ENCODE data around the gene ZNF77. TPM values are rescaled to one million over a fixed set of nuclear protein-coding genes. Genes with fewer than 3 reads are reported as not detected.

The ZNF77 gene
- polyA plus RNA-seq, 1 of the 3 experiments (the other 2 are of a cell fraction), result 4.4 TPM

DNA sequence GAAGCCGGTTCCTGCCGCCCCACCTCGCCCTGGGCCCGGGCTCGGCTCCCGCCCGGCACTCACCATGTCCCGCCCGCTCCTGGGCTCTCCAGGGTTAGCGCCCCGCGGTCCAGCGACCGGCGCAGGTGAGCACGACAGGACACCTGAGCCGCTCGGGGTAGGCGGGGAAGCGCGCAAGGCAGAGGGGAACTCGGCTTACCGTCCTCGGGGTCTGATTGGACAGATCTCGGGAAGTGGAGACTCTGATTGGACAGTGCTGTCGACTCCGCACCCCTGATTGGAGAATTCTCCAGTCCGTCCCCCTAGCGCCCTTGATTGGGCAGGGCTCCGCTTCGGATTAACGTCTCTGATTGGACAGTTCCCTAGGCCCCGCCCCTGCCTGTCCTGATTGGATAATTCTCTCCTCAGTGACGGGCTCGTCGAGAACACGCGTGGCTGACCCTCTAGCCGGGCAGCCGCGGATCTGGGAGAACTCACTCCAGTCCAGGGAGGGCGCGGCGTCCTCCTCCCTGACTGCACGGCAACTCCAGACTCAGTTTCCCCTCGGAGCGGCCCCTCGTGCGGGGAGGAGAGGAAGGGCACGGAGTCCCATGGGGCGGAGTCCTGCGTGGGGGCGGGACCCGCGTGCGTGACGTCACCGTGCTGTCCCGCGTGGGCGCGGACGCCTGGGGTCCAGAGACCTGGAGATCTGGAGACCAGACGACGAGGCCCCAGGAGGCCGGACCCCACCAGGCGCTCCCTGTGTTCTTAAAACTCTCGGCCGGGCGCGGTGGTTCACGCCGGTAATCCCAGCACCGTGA is at the start of gene ZNF77 (continued):
- TF ChIP-seq, protein P1, sequence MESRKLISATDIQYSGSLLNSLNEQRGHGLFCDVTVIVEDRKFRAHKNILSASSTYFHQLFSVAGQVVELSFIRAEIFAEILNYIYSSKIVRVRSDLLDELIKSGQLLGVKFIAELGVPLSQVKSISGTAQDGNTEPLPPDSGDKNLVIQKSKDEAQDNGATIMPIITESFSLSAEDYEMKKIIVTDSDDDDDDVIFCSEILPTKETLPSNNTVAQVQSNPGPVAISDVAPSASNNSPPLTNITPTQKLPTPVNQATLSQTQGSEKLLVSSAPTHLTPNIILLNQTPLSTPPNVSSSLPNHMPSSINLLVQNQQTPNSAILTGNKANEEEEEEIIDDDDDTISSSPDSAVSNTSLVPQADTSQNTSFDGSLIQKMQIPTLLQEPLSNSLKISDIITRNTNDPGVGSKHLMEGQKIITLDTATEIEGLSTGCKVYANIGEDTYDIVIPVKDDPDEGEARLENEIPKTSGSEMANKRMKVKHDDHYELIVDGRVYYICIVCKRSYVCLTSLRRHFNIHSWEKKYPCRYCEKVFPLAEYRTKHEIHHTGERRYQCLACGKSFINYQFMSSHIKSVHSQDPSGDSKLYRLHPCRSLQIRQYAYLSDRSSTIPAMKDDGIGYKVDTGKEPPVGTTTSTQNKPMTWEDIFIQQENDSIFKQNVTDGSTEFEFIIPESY (IDR thresholded peaks at IDR 0.05; ENCODE audit: borderline replicate concordance, low read depth), result no peak
- TF ChIP-seq JUND (IDR thresholded peaks at IDR 0.05) (no peak), TCF12 (IDR thresholded peaks at IDR 0.05) (no peak), TEAD4 (IDR thresholded peaks at IDR 0.05; ENCODE audit: borderline replicate concordance, insufficient read depth) (no peak), CHD2 (IDR thresholded peaks at IDR 0.05; ENCODE audit: low read length, partially characterized antibody) (peak; percentile 90), NFIC (IDR thresholded peaks at IDR 0.05; ENCODE audit: borderline replicate concordance) (no peak), SMC3 (IDR thresholded peaks at IDR 0.05; ENCODE audit: low read depth, low read length) (no peak), MXI1 (IDR thresholded peaks at IDR 0.05; ENCODE audit: low read depth, low read length) (peak; percentile 81), RAD21 (IDR thresholded peaks at IDR 0.05; ENCODE audit: low read length) (no peak), FOXM1 (IDR thresholded peaks at IDR 0.05; ENCODE audit: low read depth) (no peak)
- TF ChIP-seq, protein P2, sequence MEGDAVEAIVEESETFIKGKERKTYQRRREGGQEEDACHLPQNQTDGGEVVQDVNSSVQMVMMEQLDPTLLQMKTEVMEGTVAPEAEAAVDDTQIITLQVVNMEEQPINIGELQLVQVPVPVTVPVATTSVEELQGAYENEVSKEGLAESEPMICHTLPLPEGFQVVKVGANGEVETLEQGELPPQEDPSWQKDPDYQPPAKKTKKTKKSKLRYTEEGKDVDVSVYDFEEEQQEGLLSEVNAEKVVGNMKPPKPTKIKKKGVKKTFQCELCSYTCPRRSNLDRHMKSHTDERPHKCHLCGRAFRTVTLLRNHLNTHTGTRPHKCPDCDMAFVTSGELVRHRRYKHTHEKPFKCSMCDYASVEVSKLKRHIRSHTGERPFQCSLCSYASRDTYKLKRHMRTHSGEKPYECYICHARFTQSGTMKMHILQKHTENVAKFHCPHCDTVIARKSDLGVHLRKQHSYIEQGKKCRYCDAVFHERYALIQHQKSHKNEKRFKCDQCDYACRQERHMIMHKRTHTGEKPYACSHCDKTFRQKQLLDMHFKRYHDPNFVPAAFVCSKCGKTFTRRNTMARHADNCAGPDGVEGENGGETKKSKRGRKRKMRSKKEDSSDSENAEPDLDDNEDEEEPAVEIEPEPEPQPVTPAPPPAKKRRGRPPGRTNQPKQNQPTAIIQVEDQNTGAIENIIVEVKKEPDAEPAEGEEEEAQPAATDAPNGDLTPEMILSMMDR (IDR thresholded peaks at IDR 0.05), result no peak

DNA sequence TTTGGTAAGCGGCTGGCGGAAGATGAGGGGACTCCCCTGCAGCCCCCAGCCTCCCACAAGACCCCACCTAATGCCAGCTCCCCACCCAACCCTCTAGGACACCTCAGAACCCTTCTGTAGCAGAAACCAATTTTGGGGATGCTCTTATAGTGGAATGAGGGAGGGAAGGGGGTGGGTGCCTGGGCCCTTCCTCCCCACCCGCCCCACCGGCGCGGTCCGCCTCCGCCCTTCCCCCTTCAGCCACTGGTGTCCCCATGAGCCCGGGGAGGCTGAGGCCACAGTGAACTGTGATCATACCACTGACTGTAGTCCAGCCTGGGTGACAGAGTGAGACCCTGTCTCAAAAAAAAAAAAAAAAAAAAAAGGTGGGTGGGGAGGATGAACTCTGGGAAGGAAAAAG is 48.8 kb upstream of the ZNF77 start:
- no peaks in the 10 kb centered on the region for H4K20me1 ChIP-seq (ENCODE audit: insufficient read depth)
- CTCF ChIA-PET, result no interaction called here
- TF ChIP-seq JUND (IDR thresholded peaks at IDR 0.05) (no peak), TCF12 (IDR thresholded peaks at IDR 0.05) (no peak), GABPA (IDR thresholded peaks at IDR 0.05; ENCODE audit: low read depth) (no peak), NFIC (IDR thresholded peaks at IDR 0.05; ENCODE audit: borderline replicate concordance) (no peak), EZH2phosphoT487 (IDR thresholded peaks at IDR 0.05; ENCODE audit: borderline replicate concordance, low read depth) (no peak), EP300 (IDR thresholded peaks at IDR 0.05; ENCODE audit: borderline replicate concordance in 1 of 2, low read depth in 1 of 2, low read length in 1 of 2) (no peak), RXRA (IDR thresholded peaks at IDR 0.05; ENCODE audit: borderline replicate concordance, low read depth) (no peak), NRF1 (IDR thresholded peaks at IDR 0.05; ENCODE audit: low read depth, low read length) (no peak), TEAD4 (IDR thresholded peaks at IDR 0.05; ENCODE audit: borderline replicate concordance, insufficient read depth) (no peak), MEF2A (IDR thresholded peaks at IDR 0.05; ENCODE audit: borderline replicate concordance, low read depth) (no peak), ELF1 (IDR thresholded peaks at IDR 0.05) (no peak), CHD2 (IDR thresholded peaks at IDR 0.05; ENCODE audit: low read length, partially characterized antibody) (no peak)
- TF ChIP-seq, protein P3, sequence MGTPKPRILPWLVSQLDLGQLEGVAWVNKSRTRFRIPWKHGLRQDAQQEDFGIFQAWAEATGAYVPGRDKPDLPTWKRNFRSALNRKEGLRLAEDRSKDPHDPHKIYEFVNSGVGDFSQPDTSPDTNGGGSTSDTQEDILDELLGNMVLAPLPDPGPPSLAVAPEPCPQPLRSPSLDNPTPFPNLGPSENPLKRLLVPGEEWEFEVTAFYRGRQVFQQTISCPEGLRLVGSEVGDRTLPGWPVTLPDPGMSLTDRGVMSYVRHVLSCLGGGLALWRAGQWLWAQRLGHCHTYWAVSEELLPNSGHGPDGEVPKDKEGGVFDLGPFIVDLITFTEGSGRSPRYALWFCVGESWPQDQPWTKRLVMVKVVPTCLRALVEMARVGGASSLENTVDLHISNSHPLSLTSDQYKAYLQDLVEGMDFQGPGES (IDR thresholded peaks at IDR 0.05; ENCODE audit: low read depth, low read length), result no peak
- TF ChIP-seq, protein P4, sequence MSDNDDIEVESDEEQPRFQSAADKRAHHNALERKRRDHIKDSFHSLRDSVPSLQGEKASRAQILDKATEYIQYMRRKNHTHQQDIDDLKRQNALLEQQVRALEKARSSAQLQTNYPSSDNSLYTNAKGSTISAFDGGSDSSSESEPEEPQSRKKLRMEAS (IDR thresholded peaks at IDR 0.05; ENCODE audit: low read depth), result no peak
- TF ChIP-seq, protein P5, sequence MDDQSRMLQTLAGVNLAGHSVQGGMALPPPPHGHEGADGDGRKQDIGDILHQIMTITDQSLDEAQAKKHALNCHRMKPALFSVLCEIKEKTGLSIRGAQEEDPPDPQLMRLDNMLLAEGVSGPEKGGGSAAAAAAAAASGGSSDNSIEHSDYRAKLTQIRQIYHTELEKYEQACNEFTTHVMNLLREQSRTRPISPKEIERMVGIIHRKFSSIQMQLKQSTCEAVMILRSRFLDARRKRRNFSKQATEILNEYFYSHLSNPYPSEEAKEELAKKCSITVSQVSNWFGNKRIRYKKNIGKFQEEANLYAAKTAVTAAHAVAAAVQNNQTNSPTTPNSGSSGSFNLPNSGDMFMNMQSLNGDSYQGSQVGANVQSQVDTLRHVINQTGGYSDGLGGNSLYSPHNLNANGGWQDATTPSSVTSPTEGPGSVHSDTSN (IDR thresholded peaks at IDR 0.05), result no peak
- TF ChIP-seq, protein P6, sequence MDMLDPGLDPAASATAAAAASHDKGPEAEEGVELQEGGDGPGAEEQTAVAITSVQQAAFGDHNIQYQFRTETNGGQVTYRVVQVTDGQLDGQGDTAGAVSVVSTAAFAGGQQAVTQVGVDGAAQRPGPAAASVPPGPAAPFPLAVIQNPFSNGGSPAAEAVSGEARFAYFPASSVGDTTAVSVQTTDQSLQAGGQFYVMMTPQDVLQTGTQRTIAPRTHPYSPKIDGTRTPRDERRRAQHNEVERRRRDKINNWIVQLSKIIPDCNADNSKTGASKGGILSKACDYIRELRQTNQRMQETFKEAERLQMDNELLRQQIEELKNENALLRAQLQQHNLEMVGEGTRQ (IDR thresholded peaks at IDR 0.05; ENCODE audit: borderline replicate concordance, low read depth, low read length), result no peak

More for the DNA sequence above, 48.8 kb upstream of the ZNF77 start:
- Histone ChIP-seq H3K9ac (no peak overlapping the region), H3K9me3 (no peaks in the 10 kb centered on the region), H3K9me2 (no peaks in the 10 kb centered on the region), H3K4me2 (no peak overlapping the region), H3K27ac (ENCODE audit: low read depth in 2 of 2, low read length in 1 of 2) (no peak overlapping the region), H3K27me3 (ENCODE audit: insufficient read depth) (no peaks in the 10 kb centered on the region), H3K4me1 (ENCODE audit: control insufficient read depth in 1 of 2, insufficient read depth in 2 of 2, low read depth in 1 of 2, low read length in 1 of 2) (no peaks in the 10 kb centered on the region; a peak in 1 of 4 replicates), H3K4me3 (ENCODE audit: low read depth in 2 of 2, low read length in 1 of 2) (no peak overlapping the region), H2AFZ (ENCODE audit: low read depth) (no peak overlapping the region), H3F3A (replicated peaks; ENCODE audit: insufficient read depth) (no peaks in the 10 kb centered on the region), H3K36me3 (replicated peaks in 1 of 2; ENCODE audit: control insufficient read depth in 1 of 2, insufficient read depth in 2 of 2, low read length in 1 of 2) (no peaks in the 10 kb centered on the region), H3K79me2 (ENCODE audit: insufficient read depth) (no peaks in the 10 kb centered on the region)
- DNase-seq, result no peak
- 43% methylated on average over 7 of the region's 9 CpGs for WGBS (ENCODE audit: low lambda C conversion rate)
- POLR2A ChIA-PET, result no interaction called here
